ENCODE measurements around the gene RBPJL. TPM values are rescaled to one million over a fixed set of nuclear protein-coding genes. Genes with fewer than 3 reads are reported as not detected.

The RBPJL gene
- total RNA-seq, 1 donor from 2014 or later: not detected

DNA sequence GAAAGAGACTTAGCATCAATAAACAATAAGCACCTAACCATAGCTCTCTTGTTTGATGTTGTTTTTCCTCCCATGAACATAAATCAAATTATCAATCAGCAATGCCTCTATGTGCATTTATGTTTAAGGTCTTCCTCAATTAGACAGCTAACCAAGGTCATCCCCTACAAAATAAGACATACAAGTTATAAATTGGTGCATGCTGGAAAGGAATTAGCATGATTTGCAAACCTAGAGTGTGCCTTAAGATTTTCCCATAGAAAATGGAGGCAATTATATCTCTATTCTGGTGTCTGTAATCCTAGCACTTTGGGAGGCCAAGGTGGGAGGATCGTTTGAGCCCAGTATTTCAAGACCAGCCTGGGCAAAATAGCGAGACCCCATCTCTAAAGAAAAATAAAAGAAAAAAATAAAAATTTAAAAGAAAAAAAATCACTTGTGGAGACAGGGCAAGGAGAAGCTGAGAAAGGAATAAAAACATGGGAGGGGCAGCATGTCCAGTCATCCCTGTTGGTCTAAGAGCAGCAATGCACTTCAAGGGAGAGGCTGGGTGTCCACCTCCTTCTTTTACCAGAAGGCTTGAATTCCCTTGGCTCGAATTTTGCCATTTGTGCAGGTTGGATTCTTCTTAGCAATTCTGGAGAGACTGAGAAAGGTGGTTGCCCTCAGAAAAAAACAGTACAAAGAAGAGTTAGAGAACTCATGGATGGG is 42.9 kb upstream of the RBPJL start:
- H3K4me3 Mint-ChIP-seq: no peak overlapping the region
- no peak for TF ChIP-seq CTCF (conservative IDR thresholded peaks at IDR 0.05)
- H3K27ac Mint-ChIP-seq (ENCODE audit: unreplicated experiment): no peak overlapping the region
- peaks cover 3% of the 10 kb centered on the region for H3K27me3 Mint-ChIP-seq (ENCODE audit: low read depth)
- no peaks in the 10 kb centered on the region for H3K36me3 Mint-ChIP-seq (ENCODE audit: low read depth)
- DNase-seq (ENCODE audit: low read depth, low spot score): no peak
- peaks cover 13% of the 10 kb centered on the region for H3K4me1 Mint-ChIP-seq
- no peaks in the 10 kb centered on the region for H3K9me3 Mint-ChIP-seq

DNA sequence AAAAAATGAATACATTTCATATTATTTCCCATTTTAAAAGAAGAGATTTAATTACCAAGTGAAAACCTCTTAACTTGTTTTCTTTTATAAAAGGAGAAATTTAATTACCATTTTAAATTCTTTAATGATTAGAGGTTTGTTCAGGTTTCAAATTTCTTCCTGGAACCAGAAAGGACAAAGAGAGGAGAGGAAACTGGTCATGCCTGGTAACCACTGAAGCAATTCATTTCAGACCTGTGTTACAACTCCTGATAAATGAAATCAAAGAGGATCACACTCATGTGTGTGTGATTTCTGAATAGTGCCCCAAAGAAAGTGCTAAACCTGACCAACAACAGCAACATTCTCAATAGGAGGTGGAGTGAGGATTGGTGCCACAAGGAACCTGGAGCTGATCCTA is 39.7 kb upstream of the RBPJL start:
- no peaks in the 10 kb centered on the region for H3K4me1 Mint-ChIP-seq
- H3K27me3 Mint-ChIP-seq (ENCODE audit: low read depth): peaks cover 10% of the 10 kb centered on the region
- no peak for TF ChIP-seq CTCF (conservative IDR thresholded peaks at IDR 0.05)

GRCh38 chr20:45268531-45268930 is 38.1 kb upstream of the RBPJL start:
- Mint-ChIP-seq H3K4me3 (no peak overlapping the region), H3K27me3 (ENCODE audit: low read depth) (peaks cover 16% of the 10 kb centered on the region), H3K36me3 (ENCODE audit: low read depth) (no peaks in the 10 kb centered on the region), H3K27ac (ENCODE audit: unreplicated experiment) (no peak overlapping the region), H3K9me3 (no peaks in the 10 kb centered on the region), H3K4me1 (no peaks in the 10 kb centered on the region)
- no peak for TF ChIP-seq CTCF (conservative IDR thresholded peaks at IDR 0.05)
- DNase-seq (ENCODE audit: low read depth, low spot score): no peak

More for the DNA sequence above, 39.7 kb upstream of the RBPJL start:
- no peak overlapping the region for H3K27ac Mint-ChIP-seq (ENCODE audit: unreplicated experiment)
- no peaks in the 10 kb centered on the region for H3K9me3 Mint-ChIP-seq
- no peaks in the 10 kb centered on the region for H3K36me3 Mint-ChIP-seq (ENCODE audit: low read depth)
- H3K4me3 Mint-ChIP-seq: no peak overlapping the region
- DNase-seq (ENCODE audit: low read depth, low spot score): no peak

DNA sequence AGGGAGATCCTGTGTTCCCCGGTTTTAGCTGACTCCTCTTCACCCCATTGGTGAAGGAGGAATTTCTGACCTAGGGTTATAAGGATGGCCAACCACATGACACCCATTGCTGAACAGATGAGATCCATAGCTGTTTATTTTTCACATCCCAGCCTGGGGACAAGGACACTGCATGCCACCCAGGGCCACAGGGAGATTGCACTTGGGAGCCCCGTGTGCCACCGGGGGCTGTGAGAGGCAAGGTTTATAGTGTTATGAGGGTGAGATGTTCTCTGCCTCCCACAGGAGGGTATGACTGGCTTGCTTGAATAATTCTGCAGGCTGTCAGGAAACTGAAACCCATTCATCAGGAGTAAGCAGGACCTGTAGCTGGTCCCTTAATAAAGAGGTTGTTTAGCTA is 37.6 kb upstream of the RBPJL start:
- Mint-ChIP-seq H3K4me1 (no peaks in the 10 kb centered on the region), H3K27me3 (ENCODE audit: low read depth) (peaks cover 20% of the 10 kb centered on the region), H3K9me3 (peaks cover 2% of the 10 kb centered on the region), H3K4me3 (no peak overlapping the region), H3K36me3 (ENCODE audit: low read depth) (no peaks in the 10 kb centered on the region), H3K27ac (ENCODE audit: unreplicated experiment) (no peak overlapping the region)
- no peak for TF ChIP-seq CTCF (conservative IDR thresholded peaks at IDR 0.05)
- no peak for DNase-seq (ENCODE audit: low read depth, low spot score)

DNA sequence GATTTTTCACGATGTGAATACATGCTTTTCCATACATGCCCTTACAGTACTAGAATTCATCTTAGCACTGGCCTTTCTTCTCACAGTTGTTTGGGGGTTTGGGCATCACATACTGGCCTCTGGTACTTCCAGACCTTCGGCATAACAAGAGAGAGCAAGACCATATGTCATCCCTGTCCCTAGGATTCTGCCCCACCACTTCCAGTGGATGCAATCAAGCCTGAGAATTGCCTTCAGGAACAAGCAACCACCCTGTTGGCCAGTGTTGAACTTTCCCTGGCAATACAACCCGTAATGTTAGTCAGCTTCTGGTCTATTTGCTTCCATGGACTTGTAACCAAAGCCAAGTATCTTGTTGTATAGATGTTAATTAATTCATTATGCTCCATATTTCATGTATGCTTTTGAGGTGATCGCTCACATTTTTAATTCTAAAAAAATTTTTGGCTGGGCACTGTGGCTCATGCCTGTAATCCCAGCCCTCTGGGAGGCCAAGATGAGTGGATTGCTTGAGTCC is 36.8 kb upstream of the RBPJL start:
- no peak overlapping the region for H3K4me3 Mint-ChIP-seq
- no peaks in the 10 kb centered on the region for H3K36me3 Mint-ChIP-seq (ENCODE audit: low read depth)
- peaks cover 21% of the 10 kb centered on the region for H3K27me3 Mint-ChIP-seq (ENCODE audit: low read depth)
- H3K9me3 Mint-ChIP-seq: peaks cover 2% of the 10 kb centered on the region
- TF ChIP-seq CTCF (conservative IDR thresholded peaks at IDR 0.05): no peak
- no peak overlapping the region for H3K27ac Mint-ChIP-seq (ENCODE audit: unreplicated experiment)
- DNase-seq (ENCODE audit: low read depth, low spot score): no peak
- no peaks in the 10 kb centered on the region for H3K4me1 Mint-ChIP-seq
